Pulmonary artery endothelial cell (primary cell): ENCODE measurements around the gene UST. TPM values are rescaled to one million over a fixed set of nuclear protein-coding genes. Genes with fewer than 3 reads are reported as not detected.
"Not testable (repeated sequence)": the region's sequence is repeated elsewhere in the genome, so short reads cannot be mapped to it uniquely, and the experiment has no call there.

Experiments used
- DNase-seq: peaks from one replicate; pipeline ENCODE4 v3.0.0-alpha.2; 2011; ENCODE audit warnings: low read depth, low spot score
- total RNA-seq: library from RNA; depleted of rRNA; stranded (reverse); fragments of >200 nt; gene quantifications from 2 replicates; pipeline ENCODE4 v1.2.3, GENCODE V29; 2014

UST gene
- total RNA-seq, 1 donor from 2014 or later = 1.6 TPM

DNA sequence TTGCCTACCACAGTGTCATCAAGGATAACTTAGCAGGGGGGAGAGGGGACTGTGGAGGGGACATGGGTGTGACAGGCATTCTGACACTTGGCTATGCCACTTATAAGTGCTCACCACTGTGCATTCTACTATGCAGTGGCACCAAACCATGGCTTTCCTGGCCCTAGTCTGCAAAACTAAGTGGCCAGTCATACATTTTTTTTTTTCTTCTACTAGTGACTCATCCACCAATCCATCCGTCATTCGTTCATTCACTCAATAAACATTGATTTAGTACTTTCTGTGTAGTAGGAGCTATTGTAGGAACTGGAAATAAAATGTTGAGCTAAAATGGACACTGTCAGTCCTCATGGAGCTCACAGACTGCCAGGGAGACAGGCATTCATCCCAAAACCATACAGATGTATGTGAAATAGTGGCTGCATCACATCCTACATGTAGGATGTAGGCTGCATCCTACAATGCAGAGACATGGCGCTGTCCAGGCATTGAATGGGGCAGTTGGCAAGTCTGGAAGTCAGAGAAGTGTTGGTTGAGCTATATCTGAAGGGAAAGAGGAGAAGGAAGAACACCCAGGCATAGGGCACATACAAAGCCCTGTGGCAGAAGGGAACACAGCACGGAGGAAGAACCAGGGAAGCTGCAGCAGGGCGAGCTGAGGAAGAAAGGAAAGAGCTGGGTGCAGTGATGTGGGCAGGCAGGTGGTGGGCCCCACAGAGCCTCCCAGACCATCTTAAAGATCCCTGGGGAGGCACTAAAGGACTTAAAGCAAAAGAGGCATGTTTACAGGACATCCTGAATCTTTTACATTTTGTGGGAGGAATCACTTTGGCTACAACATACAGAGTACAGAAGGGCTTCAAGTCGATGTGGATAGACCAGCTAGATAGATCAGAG, 224.4 kb downstream of the UST start:
- DNase-seq = no peak

DNA sequence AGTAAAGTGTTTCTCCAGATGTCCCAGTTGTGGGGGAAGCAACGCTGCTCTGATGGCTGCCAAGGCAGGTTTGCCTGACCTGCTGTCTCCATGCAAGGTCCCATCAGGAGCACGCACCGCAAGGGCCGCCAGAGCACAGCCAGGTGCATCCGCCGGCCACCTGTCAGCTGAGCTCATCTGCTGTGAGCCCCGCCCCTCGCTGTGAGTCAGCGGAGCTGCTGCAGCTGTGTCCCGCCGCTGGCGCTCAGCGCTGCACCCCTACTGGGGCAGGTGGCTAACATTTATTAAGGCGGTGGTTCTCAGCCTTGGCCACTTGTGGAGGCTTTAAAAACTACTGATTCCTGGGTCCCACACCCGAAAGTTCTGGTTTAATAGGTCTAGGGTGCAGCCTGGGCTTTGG, 225.7 kb downstream of the UST start:
- DNase-seq = no peak

DNA sequence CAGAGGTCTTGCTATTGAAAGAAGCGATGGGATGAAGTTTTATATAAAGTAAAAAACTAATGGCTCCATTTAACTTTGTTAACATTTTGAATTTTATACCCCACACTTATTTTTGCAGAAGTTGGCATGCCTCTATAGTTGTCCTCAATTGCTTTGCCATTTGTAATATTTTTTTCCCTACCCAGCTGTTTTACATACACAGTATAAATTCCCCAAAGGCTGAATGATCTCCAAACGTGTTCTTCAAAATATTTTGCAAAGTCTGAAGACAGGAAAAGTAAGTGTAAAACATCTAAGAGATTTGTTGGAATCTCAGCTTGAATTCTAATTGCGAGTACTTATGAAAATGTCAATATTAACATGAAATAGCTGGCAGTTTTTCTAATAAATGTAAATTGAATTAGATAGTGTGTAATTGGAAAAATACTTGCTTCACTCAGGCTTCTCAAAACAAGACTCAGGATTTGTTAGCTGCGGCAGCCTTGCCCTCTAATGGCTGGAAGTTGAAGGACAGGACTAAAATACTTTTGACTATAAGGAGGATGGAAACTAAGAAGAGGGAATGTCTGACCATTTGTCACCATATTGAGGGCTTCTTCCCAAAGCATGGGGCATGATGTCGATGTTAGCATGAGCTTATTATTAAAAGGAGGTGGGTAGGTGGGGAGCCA, 226.8 kb downstream of the UST start:
- no peak for DNase-seq

DNA sequence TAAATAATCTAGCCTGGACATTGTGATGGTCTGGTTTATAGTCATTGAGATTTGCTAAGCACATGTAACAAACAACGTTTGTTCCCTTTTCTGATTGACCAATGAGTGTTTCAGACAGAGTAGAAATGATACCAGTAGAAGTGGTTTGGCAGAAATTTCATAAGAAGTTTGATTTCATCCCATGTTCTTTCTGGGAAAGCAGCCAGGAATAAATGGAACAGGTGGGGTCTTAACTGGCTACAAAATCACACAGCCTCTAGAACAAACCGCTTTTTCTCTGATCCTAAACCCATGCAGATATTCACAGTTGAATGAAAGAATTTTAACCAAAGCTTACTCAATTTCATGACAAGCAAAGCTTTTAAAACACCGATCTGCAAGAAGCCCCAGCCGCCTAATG, 227.5 kb downstream of the UST start:
- DNase-seq = no peak

DNA sequence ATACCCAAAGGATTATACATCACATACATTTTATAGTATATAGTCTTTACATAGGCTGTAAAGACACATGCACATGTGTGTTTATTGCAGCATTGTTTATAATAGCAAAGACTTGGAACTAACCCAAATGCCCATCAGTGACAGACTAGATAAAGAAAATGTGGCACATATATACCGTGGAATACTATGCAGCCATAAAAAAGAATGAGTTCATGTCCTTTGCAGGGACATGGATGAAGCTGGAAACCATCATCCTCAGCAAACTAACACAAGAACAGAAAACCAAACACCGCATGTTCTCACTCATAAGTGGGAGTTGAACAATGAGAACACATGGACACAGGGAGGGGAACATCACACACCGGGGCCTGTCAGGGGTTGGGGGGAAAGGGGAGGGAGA, 231.5 kb downstream of the UST start:
- DNase-seq = not testable (repeated sequence)

DNA sequence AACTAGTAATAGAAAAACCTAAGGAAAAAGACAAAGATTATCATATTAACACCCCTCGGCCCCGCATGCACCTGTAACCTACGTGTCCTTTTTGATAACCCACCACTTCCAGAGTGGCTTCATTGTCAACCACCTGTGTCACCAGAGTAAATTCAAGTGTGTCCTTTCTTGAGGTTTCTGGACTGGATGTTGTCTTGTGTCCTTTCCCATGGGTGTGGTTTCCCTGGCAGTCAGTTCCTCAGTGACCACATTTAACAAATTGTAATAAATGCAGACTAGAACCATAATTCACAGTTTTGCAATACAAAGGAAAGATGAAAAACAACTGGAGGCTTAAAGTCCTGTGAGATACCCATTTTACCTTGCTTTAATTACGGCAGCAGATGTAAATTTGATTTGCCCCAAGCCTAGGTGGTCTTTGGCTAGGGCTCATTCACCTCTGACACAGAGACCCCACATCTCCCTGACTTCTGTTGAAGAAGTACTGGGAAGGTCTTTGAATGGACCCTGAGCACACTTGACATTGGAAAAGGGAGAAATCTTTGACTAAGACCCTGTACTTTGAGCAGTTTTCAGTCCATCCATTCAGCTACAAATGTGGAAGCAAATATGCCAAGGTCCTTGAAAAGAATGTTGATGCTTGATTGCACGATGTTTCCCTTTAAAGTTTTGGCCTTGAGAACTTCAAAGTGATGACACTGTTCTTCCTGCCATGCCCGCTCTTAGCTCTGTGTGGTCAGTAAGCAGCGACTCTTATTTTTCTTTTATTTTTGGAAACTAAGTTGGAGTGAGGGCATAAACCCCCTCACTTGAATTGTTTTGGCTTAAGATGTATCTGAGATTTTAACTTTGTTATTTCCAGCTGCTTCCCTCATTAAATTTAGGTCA, 232.4 kb downstream of the UST start:
- DNase-seq = no peak

DNA sequence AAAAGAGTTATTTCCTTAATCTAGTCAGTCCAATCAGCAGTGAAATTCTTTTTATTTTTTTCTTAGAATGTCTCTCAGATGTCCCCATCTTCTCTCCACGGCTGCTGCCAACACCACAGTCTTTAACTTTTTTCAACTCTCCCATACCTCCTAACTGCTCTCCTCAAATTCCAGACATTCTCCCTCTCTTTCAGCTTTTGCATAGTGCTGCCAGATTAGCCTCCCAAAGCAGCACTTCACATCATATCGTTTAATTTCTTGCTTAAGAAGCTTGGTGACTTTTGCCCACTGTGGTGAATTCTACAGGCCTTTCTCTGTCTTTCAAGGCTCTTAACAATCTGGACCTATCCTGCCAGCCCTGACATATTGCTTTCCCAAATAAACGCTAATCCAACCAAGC, 233.4 kb downstream of the UST start:
- DNase-seq = no peak

DNA sequence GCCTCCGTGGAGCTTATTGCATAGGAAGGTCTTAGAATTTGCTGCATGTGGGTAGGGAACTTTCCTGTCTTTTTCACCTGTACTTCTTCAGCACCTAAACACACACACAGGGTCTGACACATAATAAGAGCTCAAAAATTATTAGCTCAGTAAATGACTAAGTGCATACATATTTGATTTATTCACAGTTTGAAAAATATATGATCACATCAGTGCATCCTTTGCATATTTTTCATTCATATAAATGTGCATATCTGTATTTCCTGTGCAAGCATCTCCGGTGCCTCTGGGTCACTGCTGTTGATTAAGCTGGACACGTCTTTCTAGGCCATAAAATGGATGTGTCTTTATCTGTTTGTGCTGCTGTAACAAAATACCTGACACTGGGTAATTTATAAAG, 234.7 kb downstream of the UST start:
- no peak for DNase-seq

DNA sequence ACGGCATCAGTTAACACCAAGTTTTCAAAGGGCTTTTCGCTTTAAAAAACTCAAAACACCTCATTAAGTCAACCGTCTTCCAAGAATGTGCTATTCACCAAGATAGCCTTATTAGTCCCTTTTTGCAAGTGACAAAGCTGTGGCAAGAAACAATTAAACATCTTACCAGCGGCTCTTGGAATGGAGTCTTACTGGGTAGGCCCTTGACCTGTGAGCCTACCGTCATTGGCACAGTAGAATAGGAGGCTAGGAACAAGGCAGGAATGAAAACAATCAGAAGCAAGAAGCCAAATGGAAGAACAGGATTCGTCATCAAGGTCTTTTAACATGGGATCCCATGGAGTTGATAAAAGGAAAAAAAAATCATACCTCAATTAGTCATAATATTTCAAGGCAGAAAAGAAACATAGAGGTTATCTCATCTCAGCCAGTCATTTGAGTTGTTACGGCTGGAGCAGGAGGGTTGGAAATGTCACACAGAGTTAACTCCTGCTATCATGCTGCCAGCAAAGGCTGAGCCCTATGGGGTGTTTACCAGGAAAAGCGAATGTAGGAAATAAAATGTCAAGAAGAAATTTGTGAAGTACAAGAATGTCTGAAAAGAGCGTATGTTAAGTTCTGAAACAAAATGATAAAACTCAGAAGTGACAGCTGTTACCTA, 236.4 kb downstream of the UST start:
- DNase-seq = no peak

DNA sequence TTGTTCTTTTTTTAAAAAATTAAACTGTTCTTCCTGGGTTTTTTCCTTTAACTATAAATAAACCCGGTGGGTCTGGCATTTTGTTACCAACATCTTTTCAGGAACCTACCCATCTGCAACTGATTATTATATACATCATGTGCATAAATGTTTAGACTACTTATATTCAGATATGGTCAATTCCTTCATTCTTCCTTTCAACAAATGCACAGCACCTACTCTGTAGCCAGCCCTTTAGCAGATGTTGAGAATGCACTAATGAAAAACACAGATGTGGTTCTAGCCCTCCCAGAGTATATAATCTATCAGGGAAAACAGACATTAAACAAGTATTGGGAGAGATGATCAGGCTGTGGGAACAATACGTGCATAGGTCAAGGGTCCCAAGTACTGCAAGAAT, 237.1 kb downstream of the UST start:
- no peak for DNase-seq

DNA sequence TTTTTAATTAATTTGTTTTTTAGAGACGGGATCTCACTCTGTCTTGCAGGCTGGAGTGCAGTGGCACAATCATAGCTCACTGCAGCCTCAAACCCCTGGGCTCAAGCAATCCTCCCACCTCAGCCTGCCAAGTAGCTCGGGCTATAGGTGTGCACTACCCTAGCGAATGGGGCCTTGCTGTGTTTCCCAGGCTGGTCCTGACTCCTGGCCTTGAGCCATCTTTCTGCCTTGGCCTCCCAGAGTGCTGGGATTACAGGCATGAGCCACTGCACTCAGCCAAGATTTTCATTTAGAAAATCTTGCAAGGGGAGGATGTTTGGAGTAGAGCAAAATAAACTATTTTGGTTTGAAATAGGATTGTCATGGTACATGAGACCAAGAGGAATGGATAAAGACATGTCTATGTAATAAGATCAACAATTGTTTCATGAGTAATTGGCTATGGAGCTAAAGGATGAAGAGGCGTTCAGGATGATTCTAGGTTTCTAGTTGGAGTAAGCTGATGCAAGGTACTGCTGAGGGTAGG, 237.8 kb downstream of the UST start:
- DNase-seq = no peak

DNA sequence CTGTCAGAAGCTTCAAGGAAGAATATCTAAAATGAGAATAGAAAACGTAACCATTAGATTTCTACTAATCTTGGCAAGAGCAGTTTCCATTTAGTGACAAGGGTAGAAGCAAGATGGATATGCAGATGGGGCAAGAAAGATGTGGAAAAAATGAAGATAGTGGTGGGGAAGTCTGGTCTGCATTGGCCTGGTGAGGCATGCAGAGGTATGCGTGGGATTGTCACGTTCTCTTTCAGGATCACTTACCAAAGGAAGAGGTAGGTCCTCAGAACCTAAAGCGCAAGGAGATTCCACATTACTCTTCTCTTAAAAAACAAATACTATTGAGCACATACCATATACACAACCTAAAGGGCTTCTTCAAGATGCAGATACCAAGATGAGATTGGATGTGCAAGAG, 238.7 kb downstream of the UST start:
- DNase-seq = no peak

DNA sequence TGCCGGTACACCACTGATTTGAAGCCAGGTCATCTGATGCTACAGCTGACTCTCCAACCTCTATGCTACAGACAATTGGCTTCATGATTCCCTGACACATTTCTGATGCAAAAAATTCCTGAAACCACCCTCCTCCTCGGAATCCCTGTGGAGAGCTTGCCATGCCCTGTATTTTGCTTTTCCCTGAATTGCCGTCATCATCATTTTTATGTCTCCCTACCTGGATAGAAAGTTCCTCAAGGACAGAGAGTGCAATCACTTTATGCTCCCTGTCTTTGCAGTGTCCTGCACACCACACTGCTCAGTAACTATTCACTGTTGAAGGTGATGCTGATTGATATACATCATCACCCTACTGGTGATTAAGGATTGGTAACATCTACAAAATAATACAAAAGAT, 239.8 kb downstream of the UST start:
- DNase-seq = no peak

DNA sequence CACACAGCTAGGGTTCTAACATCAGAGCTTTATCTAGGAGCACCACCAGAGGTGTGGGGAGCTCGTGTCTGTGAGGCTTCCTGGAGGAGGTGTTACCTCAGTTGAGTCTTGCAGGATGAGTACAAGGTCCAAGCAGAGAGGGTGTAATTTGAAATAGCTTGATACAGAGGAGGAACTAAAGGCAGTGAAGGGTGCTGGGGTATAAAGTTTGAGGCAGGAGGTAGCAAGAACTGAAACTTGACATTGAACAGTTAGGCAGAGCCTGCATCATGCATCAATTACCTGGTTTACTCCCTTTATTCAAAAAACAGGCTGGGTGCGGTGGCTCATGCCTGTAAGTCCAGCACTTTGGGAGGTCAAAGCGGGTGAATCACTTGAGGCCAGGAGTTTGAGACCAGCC, 241.2 kb downstream of the UST start:
- no peak for DNase-seq

DNA sequence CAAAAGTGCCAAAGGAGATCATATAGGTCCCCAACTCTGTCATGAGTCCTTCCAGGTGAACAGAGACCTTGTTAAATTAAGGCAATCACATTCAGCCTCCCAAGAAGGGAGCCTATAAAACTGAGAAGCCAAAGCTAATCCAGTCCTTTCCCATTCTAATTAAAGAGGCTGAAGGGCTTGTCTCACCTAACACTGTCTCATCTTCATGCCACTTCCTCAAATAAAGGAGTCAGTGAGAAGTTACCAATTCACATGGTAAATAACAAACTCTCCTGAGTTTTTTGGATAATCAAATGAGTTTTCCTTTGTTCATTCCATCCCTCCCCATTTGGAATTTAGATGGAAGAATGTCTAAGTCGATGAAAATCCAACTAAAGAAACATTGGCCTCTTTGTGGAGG, 242.8 kb downstream of the UST start:
- DNase-seq = no peak

DNA sequence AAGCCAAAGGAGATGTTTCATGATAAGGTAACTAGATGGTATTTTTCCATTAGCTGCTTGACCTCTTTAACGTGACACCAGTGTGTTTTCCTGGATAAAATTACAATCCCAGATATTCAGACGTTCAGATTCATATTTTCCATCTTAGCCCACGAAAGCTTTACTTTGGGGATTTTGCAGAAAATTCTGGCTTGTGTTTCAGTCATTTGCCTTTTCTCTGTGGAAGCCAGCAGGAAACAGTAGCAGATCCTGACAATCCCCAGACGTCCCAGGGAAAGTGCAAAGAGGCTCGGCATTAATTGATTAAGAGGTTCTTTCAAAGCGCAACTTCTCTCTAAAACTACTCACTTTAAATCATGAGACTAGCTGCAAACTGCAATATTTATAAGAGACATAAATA, 243.6 kb downstream of the UST start:
- DNase-seq = no peak

DNA sequence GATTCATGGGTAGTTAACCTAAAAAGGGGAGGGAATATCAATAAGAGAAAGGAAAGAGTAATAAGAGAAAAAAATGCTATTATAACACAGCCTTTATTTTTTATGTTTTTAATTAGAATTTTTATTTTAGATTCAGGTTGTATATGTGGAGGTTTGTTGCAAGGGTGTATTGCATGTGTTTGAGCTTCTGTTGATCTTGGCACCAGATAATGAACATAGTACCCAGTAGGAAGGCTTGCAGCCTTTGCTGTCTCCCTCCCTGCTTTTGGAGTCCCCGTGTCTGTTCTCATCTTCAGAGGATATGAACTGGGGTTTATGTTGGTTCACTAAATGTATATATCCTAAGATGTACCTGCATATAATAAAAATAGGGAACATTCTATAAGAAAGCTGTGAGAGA, 250.0 kb downstream of the UST start:
- DNase-seq = no peak

DNA sequence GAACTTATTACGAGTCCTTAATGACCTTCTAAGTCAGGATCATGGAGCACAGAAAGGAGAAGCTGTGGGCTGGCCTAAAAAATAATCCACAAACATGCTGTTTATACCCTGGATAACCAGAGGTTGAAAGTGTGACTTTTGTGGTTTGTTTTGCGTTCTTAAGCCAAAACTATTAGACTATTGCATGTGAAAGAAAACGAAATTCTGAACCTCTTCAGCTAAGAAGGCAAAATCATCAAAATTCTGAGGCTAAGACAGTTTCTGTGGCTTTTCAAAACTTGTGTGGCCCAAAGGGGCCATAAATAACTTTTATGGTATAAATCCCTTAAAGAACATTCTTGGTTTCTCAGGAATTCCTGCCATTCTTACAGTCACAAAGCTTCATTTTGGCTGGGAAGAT, 251.0 kb downstream of the UST start:
- no peak for DNase-seq

DNA sequence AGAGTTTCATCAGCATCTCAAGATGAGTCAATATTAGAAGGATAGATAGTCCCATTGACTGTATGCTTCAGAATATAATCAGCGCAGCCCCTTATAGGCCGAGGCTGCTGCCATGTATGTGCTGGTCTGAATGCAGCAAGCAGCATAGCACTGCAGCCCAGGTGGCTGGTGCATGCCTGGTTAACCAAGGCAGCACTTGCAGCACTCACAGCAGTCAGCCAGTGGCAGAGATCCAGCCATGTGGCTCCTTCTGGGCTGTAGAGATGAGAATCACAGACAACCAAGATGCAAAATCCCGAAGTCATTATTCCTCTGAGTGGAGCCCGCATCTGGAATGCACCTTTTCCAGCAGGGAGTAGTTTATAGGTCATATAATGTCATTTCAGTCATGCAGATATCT, 251.9 kb downstream of the UST start:
- DNase-seq = no peak

DNA sequence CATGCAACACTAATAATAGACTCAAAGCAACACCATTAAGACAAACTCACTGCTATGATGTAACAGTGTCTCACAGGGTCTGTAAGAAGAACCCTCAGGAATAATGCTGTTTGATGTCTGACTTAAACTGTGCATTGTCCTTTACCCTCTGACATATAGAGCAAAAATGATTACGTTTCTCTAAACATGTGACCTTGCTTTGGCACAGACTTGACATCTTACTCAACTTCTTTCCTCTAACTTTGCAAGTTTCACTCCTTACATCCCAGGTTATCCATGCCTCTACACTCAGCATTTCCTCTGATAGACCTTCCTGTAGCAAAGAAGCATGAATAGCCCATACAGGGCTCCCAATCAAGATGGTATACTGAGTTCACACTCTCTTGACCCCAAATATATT, 252.7 kb downstream of the UST start:
- no peak for DNase-seq

DNA sequence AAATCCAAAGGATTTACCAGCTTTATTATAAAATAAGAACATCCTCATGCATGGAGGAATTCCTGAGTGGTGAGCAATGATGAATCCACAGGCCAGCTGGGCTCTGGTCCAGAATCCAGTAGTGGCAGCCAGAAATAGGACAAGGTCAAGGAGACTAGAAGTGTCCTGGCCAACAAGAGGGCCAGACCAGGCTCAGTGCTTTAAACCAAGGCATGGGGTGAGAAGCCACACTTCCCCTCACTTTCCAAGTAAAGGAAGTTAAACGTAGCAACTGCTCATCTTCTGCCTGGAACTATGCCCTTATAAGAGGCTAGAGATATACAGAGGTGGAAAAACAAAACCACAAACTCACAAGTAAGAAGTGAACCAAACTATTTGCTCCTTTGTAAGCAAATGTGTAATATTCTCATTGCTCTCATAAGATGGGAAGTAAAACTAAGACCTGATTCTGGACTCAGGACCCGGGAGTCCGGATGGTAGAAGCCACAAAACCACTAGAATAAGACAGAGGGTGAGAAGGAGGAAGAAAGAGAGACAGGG, 253.2 kb downstream of the UST start:
- peak; percentile 30 for DNase-seq
